ENCODE data around the gene NUMBL. TPM values are rescaled to one million over a fixed set of nuclear protein-coding genes. Genes with fewer than 3 reads are reported as not detected.

Gene NUMBL
- total RNA-seq, 1 experiment from 2014 or later: 14.5 TPM

GRCh38 chr19:40707615-40708014 lies 17.2 kb upstream of the NUMBL start:
- DNase-seq (no peak), ATAC-seq (no peak)
- no peak overlapping the region for H3K4me3 ChIP-seq (ENCODE audit: low read length)
- H2AFZ ChIP-seq (ENCODE audit: low read length): no peak overlapping the region
- H3K79me2 ChIP-seq (ENCODE audit: low read length): no peaks in the 10 kb centered on the region
- no peak overlapping the region for H3K27ac ChIP-seq (ENCODE audit: low read length)
- H3K9me2 ChIP-seq (replicated peaks; ENCODE audit: low read length): no peaks in the 10 kb centered on the region
- intact Hi-C loops (cut with micrococcal nuclease): no loop called here
- no peak overlapping the region for H3K9ac ChIP-seq (ENCODE audit: low read length)
- no peaks in the 10 kb centered on the region for H4K20me1 ChIP-seq (ENCODE audit: low read length)
- TF ChIP-seq EZH2phosphoT487 (IDR thresholded peaks at IDR 0.05; ENCODE audit: borderline replicate concordance, low read length) (no peak), CTCF (conservative IDR thresholded peaks at IDR 0.05; ENCODE audit: low read depth, low read length) (no peak), EZH2 (IDR thresholded peaks at IDR 0.05; ENCODE audit: low read length, unreplicated experiment) (no peak)
- CTCF ChIA-PET: no interaction called here
- H3K27me3 ChIP-seq (ENCODE audit: low read length): no peaks in the 10 kb centered on the region
- H3K4me1 ChIP-seq (ENCODE audit: insufficient read depth, low read length): no peaks in the 10 kb centered on the region
- no TSS peak for BruUV-seq (replicated peaks)
- H3K4me2 ChIP-seq (ENCODE audit: low read length): no peak overlapping the region
- H3K9me3 ChIP-seq (ENCODE audit: low read length): no peaks in the 10 kb centered on the region
- H3K36me3 ChIP-seq (ENCODE audit: low read depth, low read length): no peaks in the 10 kb centered on the region
- POLR2A ChIA-PET (ENCODE audit: unreplicated experiment): interaction anchor here (0.6 kb wide), 1 partner anchor 42 kb away, joined by 3 read pairs; no protein-coding TSS in a partner anchor
- H3F3A ChIP-seq (ENCODE audit: low read length, unreplicated experiment): no peaks in the 10 kb centered on the region

DNA sequence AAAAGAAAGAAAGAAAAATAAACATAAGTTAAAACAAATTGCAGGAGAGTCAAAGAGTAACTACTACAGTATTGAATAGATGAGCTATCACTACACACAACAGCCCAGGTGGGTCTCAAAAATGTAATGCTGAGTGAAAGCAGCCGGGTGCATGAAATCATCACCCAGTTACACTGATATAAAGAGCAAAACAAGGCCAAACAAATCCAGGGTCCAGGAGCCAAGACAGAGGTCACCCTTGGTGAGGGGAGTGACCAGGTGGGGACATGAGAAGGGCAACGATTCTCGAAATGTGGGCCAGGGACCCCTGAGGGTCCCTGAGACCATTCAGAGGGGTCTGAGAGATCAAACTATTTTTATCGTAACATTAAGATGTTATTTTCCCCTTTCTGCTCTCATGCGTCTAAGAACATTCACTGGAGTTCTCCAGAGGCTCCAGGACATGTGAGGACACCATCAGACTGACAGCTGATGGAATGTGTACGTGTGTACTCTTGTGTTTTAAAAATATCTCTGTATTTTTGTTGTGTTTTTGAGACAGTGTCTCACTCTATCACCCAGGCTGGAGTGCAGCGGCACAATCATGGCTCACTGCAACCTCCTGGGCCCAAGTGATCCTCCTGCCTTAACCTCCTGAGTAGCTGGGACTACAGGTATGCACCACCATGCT lies 15.6 kb upstream of the NUMBL start:
- Histone ChIP-seq H3K9me2 (replicated peaks; ENCODE audit: low read length) (no peaks in the 10 kb centered on the region), H2AFZ (ENCODE audit: low read length) (no peak overlapping the region), H3K9ac (ENCODE audit: low read length) (no peak overlapping the region), H3K4me2 (ENCODE audit: low read length) (no peak overlapping the region), H3F3A (ENCODE audit: low read length, unreplicated experiment) (no peaks in the 10 kb centered on the region), H4K20me1 (ENCODE audit: low read length) (no peaks in the 10 kb centered on the region), H3K79me2 (ENCODE audit: low read length) (no peaks in the 10 kb centered on the region), H3K4me3 (ENCODE audit: low read length) (no peak overlapping the region), H3K4me1 (ENCODE audit: insufficient read depth, low read length) (no peaks in the 10 kb centered on the region), H3K36me3 (ENCODE audit: low read depth, low read length) (no peaks in the 10 kb centered on the region), H3K27ac (ENCODE audit: low read length) (no peak overlapping the region), H3K9me3 (ENCODE audit: low read length) (no peaks in the 10 kb centered on the region), H3K27me3 (ENCODE audit: low read length) (no peaks in the 10 kb centered on the region)
- ATAC-seq (no peak), DNase-seq (no peak)
- no TSS peak for BruUV-seq (replicated peaks)
- TF ChIP-seq EZH2 (IDR thresholded peaks at IDR 0.05; ENCODE audit: low read length, unreplicated experiment): no peak
- intact Hi-C loops (cut with micrococcal nuclease): no loop called here
- CTCF ChIA-PET: no interaction called here
- POLR2A ChIA-PET (ENCODE audit: unreplicated experiment): no interaction called here

DNA sequence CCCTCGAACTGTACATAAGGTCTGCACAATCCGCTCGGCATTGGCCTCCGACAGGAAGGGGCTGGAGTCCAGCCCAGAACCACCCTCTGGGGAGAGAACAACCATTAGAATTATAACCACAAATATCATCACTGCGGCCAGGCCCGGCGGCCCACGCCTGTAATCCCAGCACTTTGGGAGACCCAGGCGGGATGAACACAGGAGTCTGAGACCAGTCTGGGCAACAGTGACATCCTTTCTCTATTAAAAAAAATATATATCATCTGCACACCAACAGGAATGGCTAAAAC lies 14.9 kb upstream of the NUMBL start:
- H3K9me3 ChIP-seq (ENCODE audit: low read length): no peaks in the 10 kb centered on the region
- no peaks in the 10 kb centered on the region for H3K4me1 ChIP-seq (ENCODE audit: insufficient read depth, low read length)
- H3K36me3 ChIP-seq (ENCODE audit: low read depth, low read length): no peaks in the 10 kb centered on the region
- no peaks in the 10 kb centered on the region for H3K9me2 ChIP-seq (replicated peaks; ENCODE audit: low read length)
- ATAC-seq (no peak), DNase-seq (no peak)
- H3K79me2 ChIP-seq (ENCODE audit: low read length): no peaks in the 10 kb centered on the region
- no peaks in the 10 kb centered on the region for H3K27me3 ChIP-seq (ENCODE audit: low read length)
- H3F3A ChIP-seq (ENCODE audit: low read length, unreplicated experiment): no peaks in the 10 kb centered on the region
- H3K4me2 ChIP-seq (ENCODE audit: low read length): no peak overlapping the region
- ChIA-PET POLR2A (ENCODE audit: unreplicated experiment) (no interaction called here), CTCF (no interaction called here)
- BruUV-seq (replicated peaks): no TSS peak
- H3K4me3 ChIP-seq (ENCODE audit: low read length): no peak overlapping the region
- TF ChIP-seq EZH2 (IDR thresholded peaks at IDR 0.05; ENCODE audit: low read length, unreplicated experiment) (no peak), CTCF (conservative IDR thresholded peaks at IDR 0.05; ENCODE audit: low read depth, low read length) (no peak), EZH2phosphoT487 (IDR thresholded peaks at IDR 0.05; ENCODE audit: borderline replicate concordance, low read length) (no peak)
- no peak overlapping the region for H3K27ac ChIP-seq (ENCODE audit: low read length)
- H4K20me1 ChIP-seq (ENCODE audit: low read length): no peaks in the 10 kb centered on the region
- no peak overlapping the region for H2AFZ ChIP-seq (ENCODE audit: low read length)
- no peak overlapping the region for H3K9ac ChIP-seq (ENCODE audit: low read length)
- intact Hi-C loops (cut with micrococcal nuclease): no loop called here

Data from PC-3 (cell line).